Activated CD4-positive, alpha-beta T cell treated with anti-CD3 and anti-CD28 coated beads, Interleukin-2, amount 10 ng/mL, durations not matched to agents 7 days and 5 days (primary cell): ENCODE data around the gene STX11. TPM values are rescaled to one million over a fixed set of nuclear protein-coding genes. Genes with fewer than 3 reads are reported as not detected.

Experiments
- CTCF ChIA-PET: fragments of 350-600 bp; sonication (Branson Sonifier 250); formaldehyde crosslinking; loops from one replicate; lab custom pipeline; 2021; ENCODE audit warnings: antibody characterized with exemption; lab: Charles Lee
- POLR2A ChIA-PET: fragments of 350-600 bp; sonication (Branson Sonifier 250); formaldehyde crosslinking; loops from one replicate; lab custom pipeline; 2021; ENCODE audit warnings: antibody characterized with exemption; lab: Charles Lee
- DNase-seq: peaks from one replicate; pipeline ENCODE4 v3.0.0-alpha.2; 2020
- H3K27ac Mint-ChIP-seq: one replicate; pipeline ENCODE4 v1.8.0; 2021; ENCODE audit warnings: mild to moderate bottlenecking, moderate library complexity, mixed read lengths
- H3K27me3 Mint-ChIP-seq: one replicate; pipeline ENCODE4 v1.8.0; 2021; ENCODE audit warnings: mixed read lengths
- H3K36me3 Mint-ChIP-seq: one replicate; pipeline ENCODE4 v1.8.0; 2021; ENCODE audit warnings: low read depth, mixed read lengths
- H3K4me1 Mint-ChIP-seq: one replicate; pipeline ENCODE4 v1.8.0; 2021; ENCODE audit warnings: mixed read lengths
- H3K4me3 Mint-ChIP-seq: one replicate; pipeline ENCODE4 v1.8.0; 2021; ENCODE audit warnings: mild to moderate bottlenecking, moderate library complexity, mixed read lengths
- H3K9me3 Mint-ChIP-seq: one replicate; pipeline ENCODE4 v1.8.0; 2021; ENCODE audit warnings: mixed read lengths
- total RNA-seq, 2 experiments: library from RNA; stranded (reverse); gene quantifications; one replicate each; pipeline ENCODE4 v1.2.3, GENCODE V29; 2021

STX11 gene
- total RNA-seq, 2 experiments from 2014 or later = 13.7 to 14.5 TPM

DNA sequence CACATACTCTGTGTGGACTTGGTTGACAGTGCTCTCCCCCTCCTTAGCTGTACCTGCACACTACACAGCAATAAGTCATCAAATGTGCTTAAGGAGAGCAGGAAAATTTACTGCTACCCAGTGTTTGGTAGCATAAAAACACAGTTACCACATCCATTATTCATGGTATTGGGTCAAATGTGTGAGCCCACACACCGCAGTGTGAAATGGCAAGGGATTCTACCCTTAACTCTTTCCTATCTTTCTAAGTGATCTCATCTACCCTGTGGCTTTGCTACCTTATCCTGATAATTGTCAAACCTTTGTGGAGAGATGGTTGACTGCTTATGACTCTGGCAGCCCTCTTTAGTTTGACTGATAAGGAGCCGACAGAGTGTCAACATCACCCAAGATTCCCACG is 47.6 kb downstream of the STX11 start:
- no peak overlapping the region for H3K27ac Mint-ChIP-seq
- peaks cover 9% of the 10 kb centered on the region for H3K27me3 Mint-ChIP-seq
- H3K4me3 Mint-ChIP-seq = no peak overlapping the region
- POLR2A ChIA-PET = no interaction called here
- peaks cover 5% of the 10 kb centered on the region for H3K4me1 Mint-ChIP-seq
- peaks cover 31% of the 10 kb centered on the region for H3K9me3 Mint-ChIP-seq
- no peak for DNase-seq
- CTCF ChIA-PET = no interaction called here
- peaks cover 5% of the 10 kb centered on the region for H3K36me3 Mint-ChIP-seq

- ChIA-PET CTCF (interaction anchor here (1.0 kb wide), 1 partner anchor 14 kb away, joined by 3 read pairs; no protein-coding TSS in a partner anchor), POLR2A (no interaction called here)
- DNase-seq = no peak
- peaks cover 47% of the 10 kb centered on the region for H3K9me3 Mint-ChIP-seq
- peaks cover 5% of the 10 kb centered on the region for H3K36me3 Mint-ChIP-seq
- no peak overlapping the region for H3K4me3 Mint-ChIP-seq
- H3K4me1 Mint-ChIP-seq = peaks cover 5% of the 10 kb centered on the region
- H3K27me3 Mint-ChIP-seq = peaks cover 42% of the 10 kb centered on the region
- no peak overlapping the region for H3K27ac Mint-ChIP-seq
These were observed 52.7 kb downstream of the STX11 start for GRCh38 chr6:144202879-144203468.

GRCh38 chr6:144211160-144211559 is 60.8 kb downstream of the STX11 start:
- peaks cover 13% of the 10 kb centered on the region for H3K9me3 Mint-ChIP-seq
- CTCF ChIA-PET = no interaction called here
- no peak overlapping the region for H3K27ac Mint-ChIP-seq
- H3K4me1 Mint-ChIP-seq = peaks cover 15% of the 10 kb centered on the region
- H3K4me3 Mint-ChIP-seq = no peak overlapping the region
- no peak for DNase-seq
- POLR2A ChIA-PET = no interaction called here
- H3K36me3 Mint-ChIP-seq = no peaks in the 10 kb centered on the region
- peaks cover 24% of the 10 kb centered on the region for H3K27me3 Mint-ChIP-seq

- Mint-ChIP-seq H3K27ac (no peak overlapping the region), H3K36me3 (peaks cover 2% of the 10 kb centered on the region), H3K4me1 (peaks cover 34% of the 10 kb centered on the region), H3K4me3 (no peak overlapping the region), H3K27me3 (peaks cover 7% of the 10 kb centered on the region), H3K9me3 (peaks cover 10% of the 10 kb centered on the region)
- POLR2A ChIA-PET = no interaction called here
- DNase-seq = no peak
- CTCF ChIA-PET = no interaction called here
These were observed 63.0 kb downstream of the STX11 start for GRCh38 chr6:144213315-144213714.

- H3K36me3 Mint-ChIP-seq = peaks cover 2% of the 10 kb centered on the region
- H3K4me1 Mint-ChIP-seq = peaks cover 38% of the 10 kb centered on the region
- no peak overlapping the region for H3K4me3 Mint-ChIP-seq
- CTCF ChIA-PET = no interaction called here
- DNase-seq = no peak
- POLR2A ChIA-PET = no interaction called here
- no peak overlapping the region for H3K27ac Mint-ChIP-seq
- peaks cover 2% of the 10 kb centered on the region for H3K27me3 Mint-ChIP-seq
- peaks cover 10% of the 10 kb centered on the region for H3K9me3 Mint-ChIP-seq
These were observed 63.7 kb downstream of the STX11 start for GRCh38 chr6:144214029-144214428.

GRCh38 chr6:144214622-144215401 is 64.5 kb downstream of the STX11 start:
- POLR2A ChIA-PET = no interaction called here
- Mint-ChIP-seq H3K4me3 (peak overlapping the region; percentile 77), H3K9me3 (peaks cover 10% of the 10 kb centered on the region), H3K27ac (peak overlapping the region; percentile 95), H3K4me1 (peaks cover 41% of the 10 kb centered on the region), H3K27me3 (peaks cover 2% of the 10 kb centered on the region), H3K36me3 (peaks cover 2% of the 10 kb centered on the region)
- DNase-seq = no peak
- CTCF ChIA-PET = interaction anchor here (1.0 to 1.2 kb wide), 2 partner anchors 11 to 114 kb away, joined by 3 read pairs; no protein-coding TSS in a partner anchor

DNA sequence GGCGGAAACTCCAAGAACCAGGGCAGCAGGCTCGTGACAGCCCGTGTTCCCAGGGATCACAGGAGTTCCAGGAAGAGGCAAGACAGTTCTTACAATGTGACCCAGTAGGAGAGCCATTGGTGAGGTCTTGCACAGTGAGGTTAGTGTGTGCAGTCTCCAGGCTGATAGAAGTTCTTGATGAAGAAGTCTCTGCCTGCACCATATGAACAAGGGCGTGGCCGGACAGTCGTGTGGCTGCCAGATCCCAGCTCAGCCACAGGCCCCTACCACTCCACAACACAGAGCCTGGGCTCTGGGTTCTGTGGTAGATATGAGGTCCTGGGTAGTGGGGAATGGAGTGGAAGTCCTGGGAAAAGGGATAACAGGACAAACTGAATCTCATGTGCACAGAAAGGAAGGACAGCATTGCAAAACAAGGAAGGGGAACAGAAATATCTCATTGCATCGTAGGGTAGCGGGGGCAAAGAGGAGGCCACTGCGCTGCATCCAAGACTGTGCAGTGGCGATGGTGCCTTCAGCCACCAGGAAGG is 65.2 kb downstream of the STX11 start:
- POLR2A ChIA-PET = no interaction called here
- H3K27me3 Mint-ChIP-seq = peaks cover 2% of the 10 kb centered on the region
- peak overlapping the region; percentile 95 for H3K27ac Mint-ChIP-seq
- CTCF ChIA-PET = interaction anchor here (1.0 to 1.2 kb wide), 2 partner anchors 11 to 115 kb away, joined by 3 read pairs; no protein-coding TSS in a partner anchor
- DNase-seq = peak; percentile 23
- peaks cover 2% of the 10 kb centered on the region for H3K36me3 Mint-ChIP-seq
- H3K4me3 Mint-ChIP-seq = peak overlapping the region; percentile 77
- peaks cover 41% of the 10 kb centered on the region for H3K4me1 Mint-ChIP-seq
- peaks cover 10% of the 10 kb centered on the region for H3K9me3 Mint-ChIP-seq

DNA sequence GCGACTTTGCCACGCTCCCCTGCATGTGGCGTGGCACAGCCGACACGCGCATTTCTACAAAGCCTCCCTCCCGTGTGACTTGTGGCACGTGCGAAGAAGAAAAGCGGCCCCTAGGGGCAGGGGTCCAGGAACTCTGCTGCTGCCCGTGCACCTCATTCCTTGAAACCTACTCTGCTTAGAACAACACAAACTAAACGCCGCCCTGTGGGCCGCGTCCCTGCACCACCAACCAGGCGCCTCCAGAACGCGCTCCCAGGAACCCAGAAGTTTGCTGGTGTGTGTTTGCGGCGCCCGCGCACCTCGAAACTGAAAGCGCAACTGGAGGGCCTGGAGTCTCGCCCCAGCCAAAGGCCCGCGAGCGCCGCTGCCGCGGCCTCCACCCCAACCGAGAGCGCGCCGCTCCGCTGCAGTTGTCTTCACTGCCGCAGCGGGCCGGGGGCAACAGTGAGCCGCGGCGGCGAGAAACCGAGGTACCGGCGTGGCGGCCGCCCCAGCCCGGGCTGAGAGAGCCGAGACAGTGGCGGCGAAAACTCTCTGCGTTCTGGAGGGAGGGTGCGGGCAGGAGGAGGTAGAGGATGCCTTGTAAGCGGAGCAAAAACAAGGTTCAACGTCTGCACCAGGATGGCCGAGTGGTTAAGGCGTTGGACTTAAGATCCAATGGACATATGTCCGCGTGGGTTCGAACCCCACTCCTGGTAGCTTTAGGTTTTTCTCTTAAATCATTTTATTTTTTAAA is 65.8 kb downstream of the STX11 start:
- H3K36me3 Mint-ChIP-seq = peaks cover 2% of the 10 kb centered on the region
- H3K27ac Mint-ChIP-seq = peak overlapping the region; percentile 95
- peak; percentile 93 for DNase-seq
- POLR2A ChIA-PET = no interaction called here
- peaks cover 41% of the 10 kb centered on the region for H3K4me1 Mint-ChIP-seq
- peak overlapping the region; percentile 77 for H3K4me3 Mint-ChIP-seq
- H3K27me3 Mint-ChIP-seq = peaks cover 2% of the 10 kb centered on the region
- CTCF ChIA-PET = interaction anchor here (0.7 to 1.7 kb wide), 11 partner anchors 12 to 264 kb away, joined by 3 to 5 read pairs (median 3); no protein-coding TSS in a partner anchor
- peaks cover 10% of the 10 kb centered on the region for H3K9me3 Mint-ChIP-seq

GRCh38 chr6:144216668-144217218 is 66.4 kb downstream of the STX11 start:
- no peak for DNase-seq
- Mint-ChIP-seq H3K4me3 (peak overlapping the region; percentile 77), H3K27me3 (peaks cover 2% of the 10 kb centered on the region), H3K9me3 (peaks cover 10% of the 10 kb centered on the region), H3K4me1 (peaks cover 41% of the 10 kb centered on the region), H3K27ac (peak overlapping the region; percentile 95), H3K36me3 (peaks cover 2% of the 10 kb centered on the region)
- POLR2A ChIA-PET = no interaction called here
- CTCF ChIA-PET = interaction anchor here (0.7 to 1.7 kb wide), 10 partner anchors 11 to 263 kb away, joined by 3 to 5 read pairs (median 3); no protein-coding TSS in a partner anchor

DNA sequence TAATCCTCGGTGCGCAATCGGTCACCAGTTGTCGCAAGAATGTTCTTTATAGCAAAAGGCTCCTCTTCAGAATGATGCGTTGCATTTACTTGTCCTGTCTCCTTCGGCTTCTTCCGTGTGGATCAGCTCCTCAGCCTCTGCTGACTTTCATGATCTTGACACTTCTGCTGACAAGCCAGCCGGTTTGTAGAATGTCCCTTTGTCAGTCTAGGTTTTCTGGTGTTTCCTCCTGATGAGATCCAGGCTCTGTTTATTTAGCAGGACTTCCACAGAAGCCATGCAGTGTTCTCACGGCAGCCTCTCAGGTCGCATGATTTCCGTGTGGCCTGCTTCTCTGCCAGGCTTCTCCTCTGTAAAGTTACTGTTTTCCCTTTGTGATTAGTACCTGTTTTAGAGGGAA is 66.9 kb downstream of the STX11 start:
- H3K4me1 Mint-ChIP-seq = peaks cover 41% of the 10 kb centered on the region
- peaks cover 2% of the 10 kb centered on the region for H3K36me3 Mint-ChIP-seq
- H3K27ac Mint-ChIP-seq = peak overlapping the region; percentile 95
- CTCF ChIA-PET = interaction anchor here (0.8 to 1.7 kb wide), 6 partner anchors 10 to 127 kb away, joined by 3 to 4 read pairs (median 3); no protein-coding TSS in a partner anchor
- POLR2A ChIA-PET = no interaction called here
- H3K27me3 Mint-ChIP-seq = peaks cover 2% of the 10 kb centered on the region
- DNase-seq = no peak
- H3K4me3 Mint-ChIP-seq = peak overlapping the region; percentile 77
- peaks cover 10% of the 10 kb centered on the region for H3K9me3 Mint-ChIP-seq

DNA sequence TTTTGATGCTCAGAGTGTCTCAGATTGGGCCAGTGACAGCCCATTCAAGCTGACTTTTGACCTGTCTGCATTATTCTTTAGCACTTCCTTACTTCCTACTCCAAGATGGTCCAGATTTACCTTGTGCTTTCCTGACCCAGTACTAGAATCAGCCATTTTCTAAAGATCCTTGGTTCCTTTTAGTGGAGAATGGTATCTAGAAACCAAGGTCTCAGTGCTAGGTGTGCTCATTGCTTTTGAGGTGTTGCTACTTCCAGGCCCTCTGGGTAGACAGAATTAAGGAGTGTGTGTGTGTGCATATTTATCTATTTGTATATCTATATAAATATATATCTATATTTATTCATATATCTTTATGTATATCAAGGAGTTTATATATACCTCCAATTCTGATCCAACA is 67.5 kb downstream of the STX11 start:
- Mint-ChIP-seq H3K27me3 (peaks cover 2% of the 10 kb centered on the region), H3K4me1 (peaks cover 41% of the 10 kb centered on the region), H3K4me3 (no peak overlapping the region), H3K27ac (no peak overlapping the region), H3K36me3 (peaks cover 2% of the 10 kb centered on the region), H3K9me3 (peaks cover 10% of the 10 kb centered on the region)
- DNase-seq = no peak
- ChIA-PET CTCF (interaction anchor here (1.2 kb wide), 1 partner anchor 161 kb away, joined by 3 read pairs; no protein-coding TSS in a partner anchor), POLR2A (no interaction called here)

GRCh38 chr6:144219056-144219685 is 68.9 kb downstream of the STX11 start:
- peak; percentile 21 for DNase-seq
- H3K4me1 Mint-ChIP-seq = peaks cover 41% of the 10 kb centered on the region
- ChIA-PET POLR2A (no interaction called here), CTCF (interaction anchor here (1.1 kb wide), 1 partner anchor 68 kb away, joined by 4 read pairs; no protein-coding TSS in a partner anchor)
- no peak overlapping the region for H3K27ac Mint-ChIP-seq
- peaks cover 2% of the 10 kb centered on the region for H3K27me3 Mint-ChIP-seq
- H3K9me3 Mint-ChIP-seq = peaks cover 4% of the 10 kb centered on the region
- no peak overlapping the region for H3K4me3 Mint-ChIP-seq
- peaks cover 2% of the 10 kb centered on the region for H3K36me3 Mint-ChIP-seq
